Measurements from ENCODE around the gene CCM2.
A peak's percentile ranks its signal among the peaks of the same experiment; 100 is the strongest.
"Not testable (repeated sequence)": the region's sequence is repeated elsewhere in the genome, so short reads cannot be mapped to it uniquely, and the experiment has no call there.

Gene CCM2

DNA sequence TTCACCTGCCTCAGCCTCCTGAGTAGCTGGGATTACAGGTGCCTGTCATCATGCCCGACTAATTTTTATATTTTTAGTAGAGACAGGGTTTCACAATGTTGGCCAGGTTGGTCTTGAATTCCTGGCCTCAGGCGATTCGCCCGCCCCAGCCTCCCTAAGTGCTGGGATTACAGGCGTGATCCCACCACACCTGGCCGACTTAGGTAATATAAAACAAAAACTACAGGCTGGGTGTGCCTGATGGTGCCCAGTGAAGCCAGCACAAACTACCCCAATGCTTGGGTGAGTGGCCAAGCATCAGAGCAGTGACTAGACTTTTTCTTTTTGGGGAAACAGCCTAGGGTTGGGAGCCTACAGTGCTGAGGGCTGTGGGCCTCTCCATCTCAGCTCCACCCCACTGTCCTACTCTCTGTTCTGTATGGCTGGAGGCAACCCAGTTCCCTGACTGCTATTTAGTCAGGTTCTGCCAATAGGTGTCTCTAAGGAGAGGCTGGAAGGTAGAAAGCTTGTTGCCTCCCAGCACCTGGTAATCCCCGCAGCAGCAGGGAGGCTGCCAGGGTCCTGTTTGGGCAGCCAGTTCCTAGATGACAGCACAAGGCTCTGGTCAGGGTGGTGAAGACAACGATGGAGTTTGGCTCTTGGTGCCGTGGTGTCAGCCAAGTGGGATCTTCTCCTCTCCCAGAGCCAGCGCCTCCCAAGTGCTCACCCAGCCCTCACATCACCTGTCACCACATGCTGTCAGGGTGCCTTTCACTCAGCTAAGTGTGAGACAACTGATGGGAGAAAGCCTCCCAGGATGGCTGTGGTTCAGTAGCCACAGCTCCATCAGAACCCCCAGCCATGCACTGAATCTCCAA, 99.2 kb downstream of the CCM2 start:
- DNase-seq (ENCODE audit: low read depth in 1 of 2, low spot score in 1 of 2), result no peak

- no peak for DNase-seq (ENCODE audit: low read depth in 1 of 2, low spot score in 1 of 2)
These were observed 100.1 kb downstream of the CCM2 start for GRCh38 chr7:45099891-45100760.

- DNase-seq (ENCODE audit: low read depth in 1 of 2, low spot score in 1 of 2), result no peak
These were observed 100.9 kb downstream of the CCM2 start for GRCh38 chr7:45100761-45101480.

DNA sequence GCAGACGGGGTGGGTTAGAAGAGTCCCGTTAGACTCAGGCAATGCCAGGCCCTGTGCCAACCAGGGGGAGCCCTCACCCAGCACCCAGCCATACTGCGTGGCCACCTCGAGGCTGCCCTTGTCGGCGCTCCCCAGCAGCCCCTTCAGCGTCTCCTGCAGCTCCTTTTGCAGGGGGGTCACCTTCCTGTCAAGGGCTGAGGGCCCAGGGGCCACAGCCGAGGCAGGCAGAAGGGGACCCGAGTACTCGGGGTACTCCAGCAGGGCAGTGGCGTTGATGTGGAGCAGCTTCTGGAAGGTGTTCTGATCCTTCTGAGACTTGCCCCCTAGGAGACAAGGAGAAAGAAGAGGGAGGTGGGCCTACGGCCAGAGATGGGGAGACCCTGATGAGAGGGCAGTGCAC, 101.7 kb downstream of the CCM2 start:
- DNase-seq (ENCODE audit: low read depth in 1 of 2, low spot score in 1 of 2), result no peak

DNA sequence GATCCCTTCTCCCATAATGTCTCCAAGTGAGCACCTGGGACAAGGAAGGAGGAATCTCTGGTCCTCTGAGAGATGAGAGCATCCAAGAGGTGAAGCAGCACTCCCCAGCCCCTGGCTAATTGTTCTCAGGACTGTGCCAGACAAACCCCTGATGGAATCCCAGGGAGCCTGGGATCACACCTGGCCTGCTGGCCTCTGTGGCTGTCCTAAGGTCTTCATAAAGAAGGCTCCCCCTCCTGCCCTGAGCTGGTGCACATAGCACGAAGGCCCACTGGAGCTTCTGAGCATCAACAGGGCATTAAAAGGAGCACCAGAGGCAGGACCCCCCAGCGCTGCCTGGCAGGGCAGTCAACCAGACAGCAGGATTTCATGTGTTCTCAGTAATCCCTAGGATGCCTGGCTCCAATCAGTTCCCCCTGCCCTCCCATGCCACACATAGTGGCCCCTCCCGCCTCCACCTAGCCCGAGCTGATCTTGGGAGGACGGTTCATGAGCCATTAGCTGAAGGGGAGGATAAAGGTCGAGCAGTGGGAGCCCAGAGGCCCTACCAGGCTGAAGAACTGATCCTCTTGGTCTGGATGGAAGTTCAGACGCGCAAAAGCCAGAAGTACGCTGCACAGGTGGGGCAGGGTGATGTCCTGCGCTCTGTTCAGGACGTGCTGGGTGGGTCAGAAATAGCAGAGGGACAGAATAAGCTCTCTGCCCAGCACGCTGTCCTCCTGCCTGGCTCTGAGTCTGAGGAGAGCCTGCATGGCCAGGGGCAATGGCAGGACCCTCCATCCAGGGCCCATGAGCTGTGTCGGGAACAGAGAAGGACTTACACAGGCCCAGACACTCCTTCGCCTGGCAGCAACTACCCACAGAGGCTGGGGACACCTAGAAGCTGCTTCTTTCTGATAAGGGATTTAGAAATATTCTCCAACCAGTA, 103.0 kb downstream of the CCM2 start:
- DNase-seq (ENCODE audit: low read depth in 1 of 2, low spot score in 1 of 2), result no peak

GRCh38 chr7:45103958-45104843, 104.2 kb downstream of the CCM2 start:
- no peak for DNase-seq (ENCODE audit: low read depth in 1 of 2, low spot score in 1 of 2)

- DNase-seq (ENCODE audit: low read depth in 1 of 2, low spot score in 1 of 2), result no peak
These were observed 105.0 kb downstream of the CCM2 start for GRCh38 chr7:45104844-45105587.

DNA sequence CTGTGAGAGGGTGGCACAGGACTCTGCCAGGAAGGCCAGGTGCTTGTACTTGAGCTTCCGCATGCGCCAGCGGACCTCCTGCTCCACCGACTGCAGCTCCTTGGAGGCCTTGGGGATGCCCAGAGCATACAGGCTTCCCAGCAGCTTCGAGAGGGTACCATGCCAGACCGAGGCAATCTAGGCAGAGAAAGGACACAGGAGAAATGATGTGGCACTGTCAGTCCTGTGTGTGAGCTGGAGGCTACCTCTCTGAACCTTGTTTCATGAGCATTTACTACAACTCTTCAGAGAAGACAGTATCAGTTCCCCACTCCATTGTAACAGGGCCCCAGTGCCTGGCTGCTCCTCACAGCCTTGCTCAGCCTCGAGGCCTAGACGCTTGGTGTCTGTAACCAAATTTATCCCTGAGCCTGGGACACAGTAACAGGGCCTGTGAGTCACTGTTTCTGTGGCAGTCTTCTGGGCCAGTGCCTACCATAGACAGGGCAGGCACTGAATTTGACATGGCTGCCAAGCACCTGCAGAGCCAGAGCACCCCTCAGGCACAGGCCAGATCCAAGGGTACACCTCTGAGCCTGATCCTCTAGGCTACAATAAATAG, 105.7 kb downstream of the CCM2 start:
- no peak for DNase-seq (ENCODE audit: low read depth in 1 of 2, low spot score in 1 of 2)

DNA sequence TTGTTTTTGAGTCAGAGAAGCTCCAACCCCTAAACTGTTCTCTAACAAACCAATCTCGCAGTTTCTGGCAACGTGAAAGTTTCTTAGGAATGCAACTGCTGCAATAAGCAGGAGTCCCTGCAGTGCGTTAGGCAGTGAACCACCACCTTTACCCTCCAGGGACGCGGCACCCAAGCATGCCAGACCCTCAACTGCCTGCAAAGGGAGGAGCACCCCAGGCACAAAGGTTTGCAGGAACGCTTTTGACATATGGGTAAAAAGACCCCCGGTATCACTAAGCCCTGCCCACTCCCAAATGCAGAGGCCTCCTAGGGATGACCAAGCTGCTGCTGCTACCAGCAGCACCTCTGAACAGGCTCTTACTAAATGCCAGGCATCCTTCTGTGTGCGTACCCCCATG, 106.8 kb downstream of the CCM2 start:
- no peak for DNase-seq (ENCODE audit: low read depth in 1 of 2, low spot score in 1 of 2)

DNA sequence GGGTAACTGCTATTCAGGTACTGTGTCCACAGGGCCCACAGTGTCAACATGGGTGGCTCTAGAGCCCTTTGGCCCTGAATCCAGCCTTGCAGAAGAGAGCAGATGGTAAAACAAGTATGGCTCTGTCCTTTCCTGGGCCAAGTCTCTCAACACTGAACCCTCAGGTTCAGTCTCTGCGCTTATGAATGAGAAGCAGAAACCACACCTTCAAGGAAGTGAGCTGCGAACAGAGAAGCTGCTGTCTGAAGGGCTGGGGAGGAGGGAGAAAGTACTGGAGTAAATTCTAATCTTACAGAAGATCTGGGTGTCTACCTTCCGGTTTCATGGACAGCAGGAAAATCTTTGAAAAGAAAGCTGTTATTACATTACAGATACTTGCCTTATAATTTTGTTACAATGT, 107.4 kb downstream of the CCM2 start:
- no peak for DNase-seq (ENCODE audit: low read depth in 1 of 2, low spot score in 1 of 2)

GRCh38 chr7:45108863-45109262, 108.9 kb downstream of the CCM2 start:
- DNase-seq (ENCODE audit: low read depth in 1 of 2, low spot score in 1 of 2), result no peak

- peak; percentile 90 to 93 for DNase-seq (ENCODE audit: low read depth in 1 of 2, low spot score in 1 of 2)
These were observed 111.6 kb downstream of the CCM2 start, which contains the start of gene TBRG4 for GRCh38 chr7:45111298-45112223. TBRG4 (minus strand) TSS chr7:45111697; CDS start chr7:45109237, 2,460 bp downstream.

- DNase-seq (ENCODE audit: low read depth in 1 of 2, low spot score in 1 of 2), result no peak
These were observed 112.6 kb downstream of the CCM2 start for GRCh38 chr7:45112648-45113047.

DNA sequence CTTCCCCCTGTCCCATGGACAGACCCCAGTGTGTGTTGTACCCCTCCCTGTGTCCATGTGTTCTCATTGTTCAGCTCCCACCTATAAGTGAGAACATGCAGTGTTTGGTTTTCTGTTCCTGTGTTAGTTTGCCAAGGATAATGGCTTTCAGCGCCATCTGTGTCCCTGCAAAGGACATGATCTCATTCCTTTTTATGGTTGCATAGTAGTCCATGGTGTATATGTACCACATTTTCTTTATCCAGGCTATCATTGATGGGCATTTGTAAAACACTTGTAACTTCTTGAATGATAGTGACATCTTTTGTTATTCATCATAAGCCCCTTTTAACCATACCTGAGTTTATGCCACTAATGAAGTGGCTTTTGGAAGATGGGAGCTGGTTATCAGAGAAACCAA, 114.3 kb downstream of the CCM2 start:
- DNase-seq (ENCODE audit: low read depth in 1 of 2, low spot score in 1 of 2), result not testable (repeated sequence)

GRCh38 chr7:45114926-45115325, 114.9 kb downstream of the CCM2 start:
- DNase-seq (ENCODE audit: low read depth in 1 of 2, low spot score in 1 of 2), result no peak

GRCh38 chr7:45116048-45116447, 116.0 kb downstream of the CCM2 start:
- DNase-seq (ENCODE audit: low read depth in 1 of 2, low spot score in 1 of 2), result no peak

GRCh38 chr7:45117582-45117981, 117.6 kb downstream of the CCM2 start:
- no peak for DNase-seq (ENCODE audit: low read depth in 1 of 2, low spot score in 1 of 2)

All from activated CD4-positive, alpha-beta T cell treated with anti-CD3 and anti-CD28 coated beads, Interleukin-2, amount 50 U/mL, for 24 hours (primary cell).